ENCODE measurements around the gene ICE2. TPM values are rescaled to one million over a fixed set of nuclear protein-coding genes. Genes with fewer than 3 reads are reported as not detected.

ICE2 gene
- total RNA-seq, 1 donor from 2014 or later: 26.5 TPM

DNA sequence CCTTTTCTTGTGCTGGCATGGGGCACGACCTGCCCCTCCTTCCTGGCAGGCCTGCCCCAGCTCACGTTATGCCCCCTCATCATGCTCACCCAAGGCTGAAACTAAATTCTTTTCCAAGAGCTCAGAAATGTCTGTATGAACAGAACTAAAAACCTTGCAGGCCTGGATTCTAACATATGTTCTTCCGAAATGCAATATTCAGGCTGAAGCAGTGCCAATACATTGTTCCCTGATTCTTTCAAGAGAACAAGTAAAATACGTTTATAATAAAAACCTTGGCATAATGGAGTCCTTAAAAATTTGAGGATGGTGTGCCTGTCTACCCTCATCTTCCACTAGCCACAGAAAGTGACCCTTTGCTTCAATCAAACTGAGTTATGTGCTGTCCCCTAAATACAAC is 48.5 kb upstream of the ICE2 start:
- no peaks in the 10 kb centered on the region for H3K27me3 Mint-ChIP-seq (ENCODE audit: low read depth, unreplicated experiment)
- FAIRE-seq (no peak), DNase-seq (ENCODE audit: low read depth) (no peak)
- Histone ChIP-seq H4K20me1 (ENCODE audit: insufficient read depth, low read length) (no peaks in the 10 kb centered on the region), H3K79me2 (ENCODE audit: insufficient read depth, low read length) (no peaks in the 10 kb centered on the region), H2AFZ (ENCODE audit: low read depth, low read length) (no peak overlapping the region), H3K9ac (ENCODE audit: low read length) (no peak overlapping the region), H3K4me2 (ENCODE audit: low read length) (no peak overlapping the region), H3K9me3 (ENCODE audit: insufficient read depth, low read depth, low read length) (no peaks in the 10 kb centered on the region), H3K36me3 (ENCODE audit: insufficient read depth, low read length) (no peaks in the 10 kb centered on the region), H3K4me3 (ENCODE audit: insufficient read depth, low read depth, low read length) (no peak overlapping the region), H3K27me3 (ENCODE audit: insufficient read depth, low read length) (no peaks in the 10 kb centered on the region), H3K27ac (ENCODE audit: low read depth, low read length) (no peak overlapping the region), H3K4me1 (ENCODE audit: insufficient read depth, low read length) (peaks cover 6% of the 10 kb centered on the region)
- H3K4me3 Mint-ChIP-seq (ENCODE audit: unreplicated experiment): no peak overlapping the region
- H3K4me1 Mint-ChIP-seq (ENCODE audit: low read depth, unreplicated experiment): peaks cover 3% of the 10 kb centered on the region
- peaks cover 4% of the 10 kb centered on the region for H3K36me3 Mint-ChIP-seq (ENCODE audit: low read depth, unreplicated experiment)
- no peaks in the 10 kb centered on the region for H3K9me3 Mint-ChIP-seq (ENCODE audit: unreplicated experiment)
- TF ChIP-seq, protein P1, sequence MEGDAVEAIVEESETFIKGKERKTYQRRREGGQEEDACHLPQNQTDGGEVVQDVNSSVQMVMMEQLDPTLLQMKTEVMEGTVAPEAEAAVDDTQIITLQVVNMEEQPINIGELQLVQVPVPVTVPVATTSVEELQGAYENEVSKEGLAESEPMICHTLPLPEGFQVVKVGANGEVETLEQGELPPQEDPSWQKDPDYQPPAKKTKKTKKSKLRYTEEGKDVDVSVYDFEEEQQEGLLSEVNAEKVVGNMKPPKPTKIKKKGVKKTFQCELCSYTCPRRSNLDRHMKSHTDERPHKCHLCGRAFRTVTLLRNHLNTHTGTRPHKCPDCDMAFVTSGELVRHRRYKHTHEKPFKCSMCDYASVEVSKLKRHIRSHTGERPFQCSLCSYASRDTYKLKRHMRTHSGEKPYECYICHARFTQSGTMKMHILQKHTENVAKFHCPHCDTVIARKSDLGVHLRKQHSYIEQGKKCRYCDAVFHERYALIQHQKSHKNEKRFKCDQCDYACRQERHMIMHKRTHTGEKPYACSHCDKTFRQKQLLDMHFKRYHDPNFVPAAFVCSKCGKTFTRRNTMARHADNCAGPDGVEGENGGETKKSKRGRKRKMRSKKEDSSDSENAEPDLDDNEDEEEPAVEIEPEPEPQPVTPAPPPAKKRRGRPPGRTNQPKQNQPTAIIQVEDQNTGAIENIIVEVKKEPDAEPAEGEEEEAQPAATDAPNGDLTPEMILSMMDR (IDR thresholded peaks at IDR 0.05; ENCODE audit: insufficient read depth, low read depth, low read length): no peak
- TF ChIP-seq EZH2 (IDR thresholded peaks at IDR 0.05; ENCODE audit: insufficient read depth, low read length): no peak
- no peak overlapping the region for H3K27ac Mint-ChIP-seq (ENCODE audit: unreplicated experiment)

DNA sequence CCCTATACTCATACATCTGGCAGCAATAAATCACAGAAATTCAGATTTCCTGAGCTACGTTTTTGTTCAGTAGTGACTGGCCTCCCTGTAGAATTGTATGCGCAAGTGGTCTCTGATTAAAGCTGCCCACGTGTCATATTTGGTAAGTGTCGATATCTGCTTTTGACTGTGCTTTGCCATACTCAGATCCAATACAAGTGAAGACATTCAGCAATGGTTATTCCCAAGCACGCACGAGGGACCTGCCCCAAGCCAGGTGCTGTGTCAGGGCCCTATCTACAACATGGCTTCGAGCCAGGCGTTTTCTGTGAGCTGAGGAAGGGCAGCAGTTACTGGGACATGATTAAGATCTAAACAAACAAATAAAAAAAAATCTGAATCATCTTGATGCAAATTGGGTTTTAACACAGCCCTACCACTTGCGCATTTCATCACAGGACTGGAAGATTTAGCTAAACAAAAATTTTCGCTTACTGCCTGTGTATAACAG is 47.2 kb upstream of the ICE2 start:
- peaks cover 6% of the 10 kb centered on the region for H3K4me1 ChIP-seq (ENCODE audit: insufficient read depth, low read length)
- DNase-seq (ENCODE audit: low read depth) (no peak), FAIRE-seq (no peak)
- Mint-ChIP-seq H3K27me3 (ENCODE audit: low read depth, unreplicated experiment) (no peaks in the 10 kb centered on the region), H3K4me3 (ENCODE audit: unreplicated experiment) (no peak overlapping the region), H3K4me1 (ENCODE audit: low read depth, unreplicated experiment) (peaks cover 3% of the 10 kb centered on the region), H3K27ac (ENCODE audit: unreplicated experiment) (no peak overlapping the region), H3K9me3 (ENCODE audit: unreplicated experiment) (no peaks in the 10 kb centered on the region), H3K36me3 (ENCODE audit: low read depth, unreplicated experiment) (peaks cover 4% of the 10 kb centered on the region)
- no peak overlapping the region for H2AFZ ChIP-seq (ENCODE audit: low read depth, low read length)
- TF ChIP-seq EZH2 (IDR thresholded peaks at IDR 0.05; ENCODE audit: insufficient read depth, low read length): no peak
- TF ChIP-seq, protein P1 (IDR thresholded peaks at IDR 0.05; ENCODE audit: insufficient read depth, low read depth, low read length): no peak
- no peak overlapping the region for H3K9ac ChIP-seq (ENCODE audit: low read length)
- no peak overlapping the region for H3K4me3 ChIP-seq (ENCODE audit: insufficient read depth, low read depth, low read length)
- H3K79me2 ChIP-seq (ENCODE audit: insufficient read depth, low read length): no peaks in the 10 kb centered on the region
- no peaks in the 10 kb centered on the region for H4K20me1 ChIP-seq (ENCODE audit: insufficient read depth, low read length)
- H3K27me3 ChIP-seq (ENCODE audit: insufficient read depth, low read length): no peaks in the 10 kb centered on the region
- no peaks in the 10 kb centered on the region for H3K9me3 ChIP-seq (ENCODE audit: insufficient read depth, low read depth, low read length)
- H3K4me2 ChIP-seq (ENCODE audit: low read length): no peak overlapping the region
- no peak overlapping the region for H3K27ac ChIP-seq (ENCODE audit: low read depth, low read length)
- H3K36me3 ChIP-seq (ENCODE audit: insufficient read depth, low read length): no peaks in the 10 kb centered on the region

DNA sequence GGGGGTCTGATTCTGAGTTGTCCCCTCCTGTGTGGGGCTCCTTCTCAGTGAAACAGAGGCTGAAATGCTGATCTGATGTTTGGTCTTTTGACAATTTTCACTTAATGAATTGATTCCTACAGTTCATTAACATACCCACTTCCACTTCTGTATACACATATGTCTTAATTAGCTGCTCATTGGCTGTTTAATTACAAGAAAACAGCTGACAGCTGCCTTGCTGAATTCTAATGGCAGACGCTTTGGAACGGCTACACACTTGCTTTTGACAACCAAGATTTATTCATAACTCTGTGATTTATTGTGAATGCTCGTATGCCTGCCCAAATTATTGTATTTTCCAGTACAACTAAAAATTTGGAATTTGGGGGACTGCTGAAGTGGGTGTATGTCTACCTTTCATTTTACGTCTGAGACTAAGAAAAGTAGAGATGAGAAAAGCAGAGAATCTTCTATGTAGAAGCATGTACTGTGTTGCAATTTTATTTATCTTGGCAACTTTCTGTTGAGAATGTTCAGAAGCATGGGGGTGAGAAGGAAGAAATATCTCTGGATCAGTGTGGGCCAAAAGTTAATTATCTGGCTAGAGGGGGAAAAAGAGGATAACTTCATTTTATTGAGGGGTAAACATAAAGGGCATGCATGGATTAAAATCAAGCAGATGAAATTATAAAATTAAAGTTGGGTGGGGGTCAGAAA is 46.5 kb upstream of the ICE2 start:
- TF ChIP-seq, protein P1 (IDR thresholded peaks at IDR 0.05; ENCODE audit: insufficient read depth, low read depth, low read length): no peak
- H3K79me2 ChIP-seq (ENCODE audit: insufficient read depth, low read length): no peaks in the 10 kb centered on the region
- no peak for FAIRE-seq
- H4K20me1 ChIP-seq (ENCODE audit: insufficient read depth, low read length): no peaks in the 10 kb centered on the region
- no peak overlapping the region for H2AFZ ChIP-seq (ENCODE audit: low read depth, low read length)
- Mint-ChIP-seq H3K9me3 (ENCODE audit: unreplicated experiment) (no peaks in the 10 kb centered on the region), H3K4me1 (ENCODE audit: low read depth, unreplicated experiment) (peaks cover 5% of the 10 kb centered on the region), H3K4me3 (ENCODE audit: unreplicated experiment) (no peak overlapping the region), H3K27ac (ENCODE audit: unreplicated experiment) (no peak overlapping the region), H3K36me3 (ENCODE audit: low read depth, unreplicated experiment) (peaks cover 4% of the 10 kb centered on the region), H3K27me3 (ENCODE audit: low read depth, unreplicated experiment) (no peaks in the 10 kb centered on the region)
- no peak for DNase-seq (ENCODE audit: low read depth)
- H3K4me3 ChIP-seq (ENCODE audit: insufficient read depth, low read depth, low read length): no peak overlapping the region
- H3K4me1 ChIP-seq (ENCODE audit: insufficient read depth, low read length): peaks cover 9% of the 10 kb centered on the region
- no peak overlapping the region for H3K27ac ChIP-seq (ENCODE audit: low read depth, low read length)
- no peaks in the 10 kb centered on the region for H3K27me3 ChIP-seq (ENCODE audit: insufficient read depth, low read length)
- no peaks in the 10 kb centered on the region for H3K36me3 ChIP-seq (ENCODE audit: insufficient read depth, low read length)
- no peaks in the 10 kb centered on the region for H3K9me3 ChIP-seq (ENCODE audit: insufficient read depth, low read depth, low read length)
- H3K4me2 ChIP-seq (ENCODE audit: low read length): no peak overlapping the region
- no peak overlapping the region for H3K9ac ChIP-seq (ENCODE audit: low read length)

Measured in astrocyte (in vitro differentiated cells and primary cell).